Stomach (tissue), 4 donors: ENCODE measurements around the gene UXS1.
"Not testable (repeated sequence)": the region's sequence is repeated elsewhere in the genome, so short reads cannot be mapped to it uniquely, and the experiment has no call there.

Experiments used
- CTCF ChIP-seq, 7 experiments: fragments of 450-650 bp in 4 of 7; fragments of 200-600 bp in 3 of 7; sonication (generic) in 3 of 7; IDR thresholded peaks; one replicate each; pipeline ENCODE4 v1.5.1; 2016 to 2019; ENCODE audit warnings: antibody characterized with exemption in 7 of 7, control low read depth in 2 of 7, mild to moderate bottlenecking in 1 of 7
- EP300 ChIP-seq: sonication (generic); formaldehyde crosslinking; IDR thresholded peaks from one replicate; pipeline ENCODE4 v1.6.1; 2017; ENCODE audit warnings: antibody characterized with exemption
- POLR2AphosphoS5 ChIP-seq, 3 donors: sonication (generic); formaldehyde crosslinking; IDR thresholded peaks; one replicate each; pipeline ENCODE4 v1.6.1; 2016; ENCODE audit warnings: antibody characterized with exemption in 3 of 3

GRCh38 chr2:106239491-106239890 is 45.4 kb upstream of the UXS1 start:
- TF ChIP-seq CTCF (IDR thresholded peaks at IDR 0.05); EP300; POLR2AphosphoS5 (IDR thresholded peaks at IDR 0.05): not testable (repeated sequence)
